Heart left ventricle (tissue), 13 donors: ENCODE data around the gene INPP5D.

ENCODE experiments used
- CTCF ChIP-seq, 12 donors: fragments of 200-600 bp; sonication (generic) in 4 of 12; IDR thresholded peaks; one replicate each; pipeline versions ENCODE4 v1.5.0 to v1.8.0; 2018 to 2022; ENCODE audit warnings: antibody characterized with exemption in 12 of 12, mild to moderate bottlenecking in 5 of 12
- POLR2A ChIP-seq, 2 donors: fragments of 450-650 bp; IDR thresholded peaks; one replicate each; pipeline ENCODE4 v1.6.1; 2017; ENCODE audit warnings: antibody characterized with exemption in 2 of 2, mild to moderate bottlenecking in 2 of 2, moderate library complexity in 2 of 2
- donor health status: ischemic (EF 13 %, LVEDD 7.1; RV severe dilation, severe dysfunction).
- donor health status: DM: no; HTN: yes; CAD: no.
- donor health status: DM: no; HTN: no; CAD: no.
- donor health status: ischemic (EF 25% LVEDD 6.9; RV normal size, moderate dysfunction).
- donor health status: ischemic (EF 25% LVEDD 5.7; RV mildly dilated, moderate dysfunction).
- donor health status: ischemic (EF 35%, LVEDD 5.7; RV mildly dilated, moderate dysfunction).
- donor health status: nonischemic (EF 11% LVEDD 7.7; RV severe dilation, severe dysfunction).
- donor health status: DM: yes; HTN: yes; CAD: no.
- donor health status: PGD.
- donor health status: ischemic (EF 29% LVEDD 5.4; RV normal size, mild dysfunction).
- donor health status: nonischemic (EF 23%, LVEDD 6.1; RV moderate dilation, normal function).

- peak; percentile 77 to 96 (median 90) for TF ChIP-seq CTCF (IDR thresholded peaks at IDR 0.05)
- TF ChIP-seq POLR2A (IDR thresholded peaks at IDR 0.05) = no peak
Measured at GRCh38 chr2:233053928-233054784, 6.0 kb upstream of the INPP5D start.
